Endothelial cell of coronary artery (primary cell): Measurements from ENCODE around the gene E2F2. TPM values are rescaled to one million over a fixed set of nuclear protein-coding genes. Genes with fewer than 3 reads are reported as not detected.

Experiments used
- total RNA-seq: library from RNA; depleted of rRNA; stranded (reverse); fragments of >200 nt; gene quantifications from 2 replicates; pipeline ENCODE4 v1.2.3, GENCODE V29; 2014

The E2F2 gene
- total RNA-seq: 0.47 and 0.81 TPM in 2 replicates

GRCh38 chr1:23530747-23531561 lies at the start of gene E2F2:
TSS of gene E2F2 (minus strand) at chr1:23531233. CDS start at chr1:23530793, 440 bp downstream.

GRCh38 chr1:23559136-23559984 lies 28.3 kb upstream of the E2F2 start, which contains the start of gene ID3:
TSS of gene ID3 (minus strand) at chr1:23559501. CDS start at chr1:23559426, 75 bp downstream.

GRCh38 chr1:23483321-23484252 lies 47.4 kb downstream of the E2F2 start, which contains the start of gene ASAP3:
TSS of gene ASAP3 (minus strand) at chr1:23484179. CDS start at chr1:23484133, 46 bp downstream.

Other genes with a start within 250 kb of the E2F2 start
- 114 TPM in 2 replicates for gene HNRNPR, start 186.9 kb downstream of the E2F2 start, total RNA-seq
- gene ZNF436, start 161.4 kb downstream of the E2F2 start, total RNA-seq: 21.3 and 25.6 TPM in 2 replicates
- gene TCEA3, start 106.5 kb downstream of the E2F2 start, total RNA-seq: 0.18 and 1.0 TPM in 2 replicates
- gene ASAP3, start 47.1 kb downstream of the E2F2 start, total RNA-seq: 6.4 and 8.8 TPM in 2 replicates
- 221 and 267 TPM in 2 replicates for gene ID3, start 28.3 kb upstream of the E2F2 start, total RNA-seq
- gene RPL11, start 160.6 kb upstream of the E2F2 start, total RNA-seq: 1,783 and 1,841 TPM in 2 replicates
- 20.8 and 21.6 TPM in 2 replicates for gene ELOA, start 212.2 kb upstream of the E2F2 start, total RNA-seq
- 36.0 and 37.2 TPM in 2 replicates for gene PITHD1, start 247.2 kb upstream of the E2F2 start, total RNA-seq